ENCODE results near the gene A2M. TPM values are rescaled to one million over a fixed set of nuclear protein-coding genes. Genes with fewer than 3 reads are reported as not detected.
A peak's percentile ranks its signal among the peaks of the same experiment; 100 is the strongest.

The A2M gene
- polyA plus RNA-seq, 3 donors from 2014 or later, result 1.3 to 1.5 TPM; not detected in 1

DNA sequence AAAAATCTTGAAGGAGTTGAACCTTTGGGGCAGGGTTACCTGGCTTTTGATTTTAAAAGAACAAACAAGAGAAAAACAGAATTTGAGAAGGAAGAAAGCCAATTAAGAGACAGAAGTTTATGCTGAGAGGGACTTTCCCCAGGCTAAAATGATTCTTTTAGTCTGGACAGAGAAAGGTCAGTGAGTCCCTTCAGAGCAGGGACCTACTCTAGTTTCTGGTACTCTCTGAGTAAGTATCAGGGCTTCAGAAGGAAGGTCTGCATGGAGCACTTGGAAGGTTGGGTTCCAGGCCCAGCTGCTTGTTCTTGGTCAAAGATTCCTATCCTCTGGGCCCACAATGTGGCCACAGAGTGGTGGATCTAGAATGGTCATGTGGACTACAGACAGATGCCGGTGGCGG, 66.8 kb downstream of the A2M start:
- H3K27me3 Mint-ChIP-seq (ENCODE audit: low read depth in 3 of 3), result peaks cover 0 to 2% (median 0%) of the 10 kb centered on the region in 3 donors
- H3K4me1 Mint-ChIP-seq, result peaks cover 17 to 31% of the 10 kb centered on the region in 2 donors
- peaks cover 9 to 11% (median 10%) of the 10 kb centered on the region in 3 donors for H3K36me3 Mint-ChIP-seq
- no peak for DNase-seq
- H3K4me3 Mint-ChIP-seq, result no peak overlapping the region
- peak overlapping the region in 5 of 6 donors; percentile 60 to 78 (median 76) for H3K27ac Mint-ChIP-seq
- no peaks in the 10 kb centered on the region for H3K9me3 Mint-ChIP-seq

DNA sequence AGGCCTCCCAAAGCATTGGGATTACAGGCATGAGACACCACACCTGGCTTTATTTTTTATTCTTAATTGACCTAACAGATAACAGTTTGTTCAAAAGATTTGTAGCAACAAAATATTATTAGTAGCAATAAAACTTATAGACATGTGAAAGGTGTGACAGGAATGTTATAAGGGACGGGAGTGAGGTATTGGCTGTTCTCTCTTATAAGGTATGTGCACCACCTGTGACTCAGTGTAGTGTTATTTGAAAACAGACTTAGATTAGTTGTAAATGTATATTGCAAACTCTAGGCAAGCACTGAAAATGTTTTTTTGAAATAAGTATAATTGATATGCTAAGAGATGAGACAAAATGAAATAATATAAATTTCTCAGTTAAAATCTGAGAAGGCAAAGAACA, 68.6 kb downstream of the A2M start:
- Mint-ChIP-seq H3K27me3 (ENCODE audit: low read depth in 3 of 3) (no peaks in the 10 kb centered on the region), H3K27ac (peak overlapping the region in 1 of 6 donors; percentile 55), H3K4me3 (no peak overlapping the region), H3K9me3 (no peaks in the 10 kb centered on the region), H3K4me1 (peaks cover 22 to 36% of the 10 kb centered on the region in 2 donors), H3K36me3 (peaks cover 10 to 12% (median 11%) of the 10 kb centered on the region in 3 donors)
- no peak for DNase-seq

DNA sequence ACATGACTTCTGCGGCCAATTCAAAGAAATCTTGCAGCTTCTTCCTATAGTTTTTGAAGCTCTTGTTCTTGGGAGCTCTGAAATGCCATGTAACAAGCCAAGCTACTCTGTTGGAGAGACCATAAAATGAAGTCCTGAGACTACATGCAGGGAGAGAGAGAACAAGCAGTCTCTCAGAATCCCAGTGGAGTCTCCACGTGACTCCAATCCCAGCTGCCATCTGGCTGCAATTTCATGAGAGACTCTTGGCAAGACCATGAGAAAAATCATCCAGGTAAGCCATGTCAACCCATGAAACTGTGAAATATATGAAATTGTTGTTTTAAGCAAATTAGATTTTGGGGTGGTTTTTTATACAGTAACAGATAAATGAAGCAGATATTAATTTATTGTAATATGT, 72.0 kb downstream of the A2M start:
- no peak overlapping the region for H3K4me3 Mint-ChIP-seq
- no peaks in the 10 kb centered on the region for H3K27me3 Mint-ChIP-seq (ENCODE audit: low read depth in 3 of 3)
- peaks cover 10 to 16% (median 11%) of the 10 kb centered on the region in 3 donors for H3K36me3 Mint-ChIP-seq
- no peak for DNase-seq
- H3K4me1 Mint-ChIP-seq, result peaks cover 28 to 37% of the 10 kb centered on the region in 2 donors
- no peaks in the 10 kb centered on the region for H3K9me3 Mint-ChIP-seq
- H3K27ac Mint-ChIP-seq, result peak overlapping the region in 1 of 6 donors; percentile 13

DNA sequence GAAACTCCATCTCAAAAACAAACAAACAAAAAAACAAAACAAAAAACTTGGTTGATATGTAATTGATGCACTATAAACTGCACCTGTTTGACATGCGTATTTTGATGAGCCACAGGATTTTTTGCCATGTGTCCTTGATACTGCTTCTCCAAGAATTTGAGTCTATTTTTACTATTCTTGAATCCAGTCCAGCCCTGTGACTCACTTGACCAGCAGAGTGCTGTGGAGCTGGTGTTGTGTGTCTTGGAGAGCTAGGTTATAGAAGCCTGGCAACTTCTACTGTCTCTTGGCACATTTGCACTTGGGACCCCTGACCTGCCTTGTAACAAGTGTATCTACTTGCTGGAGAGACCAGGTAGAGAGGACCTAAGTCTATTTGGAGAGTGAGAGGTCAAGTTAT, 74.4 kb downstream of the A2M start:
- H3K9me3 Mint-ChIP-seq, result no peaks in the 10 kb centered on the region
- H3K4me3 Mint-ChIP-seq, result no peak overlapping the region
- peaks cover 0 to 3% (median 0%) of the 10 kb centered on the region in 3 donors for H3K27me3 Mint-ChIP-seq (ENCODE audit: low read depth in 3 of 3)
- H3K4me1 Mint-ChIP-seq, result peaks cover 44 to 46% of the 10 kb centered on the region in 2 donors
- DNase-seq, result no peak
- H3K27ac Mint-ChIP-seq, result no peak overlapping the region
- peaks cover 10 to 19% (median 11%) of the 10 kb centered on the region in 3 donors for H3K36me3 Mint-ChIP-seq

DNA sequence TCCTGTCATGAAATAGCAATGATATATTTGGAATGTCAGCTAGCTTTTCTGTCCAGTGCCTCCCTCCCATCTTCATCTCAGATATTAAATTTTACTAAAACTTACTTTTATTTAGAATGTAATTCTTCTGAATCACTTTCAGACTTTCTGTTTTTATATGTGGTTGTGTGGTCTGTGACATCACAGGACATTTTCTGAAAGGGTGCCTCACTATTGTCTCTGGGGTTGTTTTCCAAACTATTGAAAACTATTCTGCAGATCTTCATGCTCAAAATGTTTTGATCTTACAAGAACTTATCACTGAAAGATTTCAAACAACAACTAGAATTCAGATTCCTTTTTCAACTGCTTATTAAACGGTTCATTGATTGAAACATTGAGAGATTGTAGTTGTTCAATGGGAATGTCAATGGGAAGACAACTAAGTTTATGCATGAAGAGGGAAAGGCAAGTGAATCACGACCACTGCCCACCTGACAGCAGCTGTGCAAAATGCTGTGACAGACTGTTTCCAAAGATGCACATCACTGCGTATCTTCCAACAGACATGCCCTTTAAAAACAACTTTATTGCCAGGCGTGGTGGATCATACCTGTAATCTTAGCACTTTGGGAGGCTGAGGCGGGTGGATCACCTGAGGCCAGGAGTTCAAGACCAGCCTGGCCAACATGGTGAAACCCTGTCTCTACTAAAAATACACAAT, 75.1 kb downstream of the A2M start:
- Mint-ChIP-seq H3K27ac (peak overlapping the region in 1 of 6 donors; percentile 10), H3K9me3 (no peaks in the 10 kb centered on the region), H3K4me1 (peaks cover 44 to 46% of the 10 kb centered on the region in 2 donors), H3K27me3 (ENCODE audit: low read depth in 3 of 3) (peaks cover 0 to 3% (median 0%) of the 10 kb centered on the region in 3 donors), H3K4me3 (no peak overlapping the region), H3K36me3 (peaks cover 4 to 18% (median 12%) of the 10 kb centered on the region in 3 donors)
- no peak for DNase-seq

GRCh38 chr12:9039397-9039977, 76.2 kb downstream of the A2M start:
- Mint-ChIP-seq H3K4me1 (peaks cover 47 to 48% of the 10 kb centered on the region in 2 donors), H3K27me3 (ENCODE audit: low read depth in 3 of 3) (peaks cover 0 to 3% (median 0%) of the 10 kb centered on the region in 3 donors), H3K36me3 (peaks cover 0 to 10% (median 9%) of the 10 kb centered on the region in 3 donors), H3K27ac (peak overlapping the region; percentile 7 to 86 (median 74)), H3K4me3 (peak overlapping the region; percentile 2 to 60 (median 40)), H3K9me3 (no peaks in the 10 kb centered on the region)
- peak; percentile 62 to 68 (median 66) for DNase-seq

DNA sequence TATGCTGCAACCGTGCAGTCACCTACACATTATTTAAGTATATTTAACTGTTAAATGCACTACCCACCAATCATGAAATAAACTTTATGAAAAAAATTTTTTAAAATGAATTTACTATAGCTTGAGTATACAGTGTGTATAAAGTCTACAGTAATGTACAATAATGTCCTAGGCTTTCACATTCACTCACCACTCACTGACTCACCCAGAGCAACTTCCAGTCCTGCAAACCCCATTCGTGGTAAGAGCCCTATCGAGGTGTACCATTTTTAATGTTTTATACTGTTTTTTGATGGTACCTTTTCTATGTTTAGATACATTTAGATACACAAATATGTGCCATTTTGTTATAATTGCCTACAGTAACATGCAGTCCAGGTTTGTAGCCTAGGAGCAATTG, 78.3 kb downstream of the A2M start:
- Mint-ChIP-seq H3K4me3 (no peak overlapping the region), H3K27ac (peak overlapping the region in 2 of 6 donors; percentile 34 to 55), H3K9me3 (no peaks in the 10 kb centered on the region), H3K36me3 (peaks cover 5 to 14% (median 12%) of the 10 kb centered on the region in 3 donors), H3K27me3 (ENCODE audit: low read depth in 3 of 3) (peaks cover 0 to 3% (median 0%) of the 10 kb centered on the region in 3 donors), H3K4me1 (peaks cover 53 to 60% of the 10 kb centered on the region in 2 donors)
- no peak for DNase-seq

DNA sequence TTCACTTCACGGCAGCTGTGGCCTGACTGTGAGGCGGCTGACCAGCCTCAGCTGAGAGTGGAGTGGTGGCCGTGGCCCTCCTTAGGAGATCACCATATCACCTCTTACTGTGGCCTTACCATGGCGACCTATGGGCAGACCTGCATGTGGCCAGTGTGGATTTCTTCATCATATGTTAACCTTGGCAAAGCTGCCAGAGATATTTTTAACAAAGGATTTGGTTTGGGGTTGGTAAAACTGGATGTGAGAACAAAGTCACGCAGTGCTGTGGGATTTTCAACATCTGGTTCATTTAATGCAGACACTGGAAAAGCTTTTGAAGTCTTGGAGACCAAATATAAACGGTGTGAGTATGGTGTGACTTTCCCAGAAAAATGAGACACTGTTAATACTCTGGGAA, 79.5 kb downstream of the A2M start:
- peaks cover 60 to 70% of the 10 kb centered on the region in 2 donors for H3K4me1 Mint-ChIP-seq
- no peak for DNase-seq
- peaks cover 5 to 14% (median 12%) of the 10 kb centered on the region in 3 donors for H3K36me3 Mint-ChIP-seq
- H3K4me3 Mint-ChIP-seq, result no peak overlapping the region
- peaks cover 0 to 3% (median 0%) of the 10 kb centered on the region in 3 donors for H3K27me3 Mint-ChIP-seq (ENCODE audit: low read depth in 3 of 3)
- no peaks in the 10 kb centered on the region for H3K9me3 Mint-ChIP-seq
- H3K27ac Mint-ChIP-seq, result peak overlapping the region in 4 of 6 donors; percentile 16 to 72 (median 46)

GRCh38 chr12:9034095-9034494, 81.6 kb downstream of the A2M start:
- H3K27me3 Mint-ChIP-seq (ENCODE audit: low read depth in 3 of 3), result peaks cover 0 to 3% (median 0%) of the 10 kb centered on the region in 3 donors
- H3K4me3 Mint-ChIP-seq, result no peak overlapping the region
- H3K36me3 Mint-ChIP-seq, result peaks cover 5 to 14% (median 8%) of the 10 kb centered on the region in 3 donors
- H3K9me3 Mint-ChIP-seq, result no peaks in the 10 kb centered on the region
- H3K27ac Mint-ChIP-seq, result peak overlapping the region in 1 of 6 donors; percentile 5
- peaks cover 73 to 84% of the 10 kb centered on the region in 2 donors for H3K4me1 Mint-ChIP-seq
- no peak for DNase-seq

DNA sequence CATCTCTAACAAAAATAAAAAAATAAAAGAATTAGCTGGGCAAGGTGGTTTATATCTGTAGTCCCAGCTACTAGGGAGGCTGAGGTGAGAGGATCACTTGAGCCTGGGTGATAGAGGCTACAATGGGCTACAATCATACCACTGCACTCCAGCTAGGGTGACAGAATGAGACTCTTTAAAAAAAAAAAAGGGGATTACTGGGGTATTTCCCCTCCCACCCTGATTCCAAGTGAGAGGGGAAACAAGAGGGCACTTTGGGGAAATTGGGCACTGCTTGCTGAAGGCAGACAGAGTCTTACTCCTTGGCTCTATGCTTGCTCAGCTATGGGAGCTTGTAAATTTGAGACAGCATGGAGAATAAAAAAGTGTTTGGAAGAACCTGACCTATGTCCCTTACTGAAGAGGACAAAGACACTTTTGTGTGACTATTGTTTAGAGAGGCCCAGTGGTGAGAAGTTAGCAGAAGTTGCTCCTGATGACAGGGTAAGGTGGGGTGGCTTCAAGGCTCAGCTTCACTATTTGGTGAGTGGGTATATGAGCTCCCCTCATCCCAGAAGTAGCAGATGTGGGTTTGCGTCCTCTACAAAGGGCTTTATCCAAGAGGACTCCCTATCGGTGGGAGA, 82.3 kb downstream of the A2M start:
- Mint-ChIP-seq H3K36me3 (peaks cover 5 to 14% (median 8%) of the 10 kb centered on the region in 3 donors), H3K4me3 (no peak overlapping the region), H3K9me3 (no peaks in the 10 kb centered on the region), H3K27ac (peak overlapping the region in 5 of 6 donors; percentile 5 to 70 (median 21)), H3K4me1 (peaks cover 73 to 84% of the 10 kb centered on the region in 2 donors), H3K27me3 (ENCODE audit: low read depth in 3 of 3) (peaks cover 0 to 3% (median 0%) of the 10 kb centered on the region in 3 donors)
- no peak for DNase-seq

DNA sequence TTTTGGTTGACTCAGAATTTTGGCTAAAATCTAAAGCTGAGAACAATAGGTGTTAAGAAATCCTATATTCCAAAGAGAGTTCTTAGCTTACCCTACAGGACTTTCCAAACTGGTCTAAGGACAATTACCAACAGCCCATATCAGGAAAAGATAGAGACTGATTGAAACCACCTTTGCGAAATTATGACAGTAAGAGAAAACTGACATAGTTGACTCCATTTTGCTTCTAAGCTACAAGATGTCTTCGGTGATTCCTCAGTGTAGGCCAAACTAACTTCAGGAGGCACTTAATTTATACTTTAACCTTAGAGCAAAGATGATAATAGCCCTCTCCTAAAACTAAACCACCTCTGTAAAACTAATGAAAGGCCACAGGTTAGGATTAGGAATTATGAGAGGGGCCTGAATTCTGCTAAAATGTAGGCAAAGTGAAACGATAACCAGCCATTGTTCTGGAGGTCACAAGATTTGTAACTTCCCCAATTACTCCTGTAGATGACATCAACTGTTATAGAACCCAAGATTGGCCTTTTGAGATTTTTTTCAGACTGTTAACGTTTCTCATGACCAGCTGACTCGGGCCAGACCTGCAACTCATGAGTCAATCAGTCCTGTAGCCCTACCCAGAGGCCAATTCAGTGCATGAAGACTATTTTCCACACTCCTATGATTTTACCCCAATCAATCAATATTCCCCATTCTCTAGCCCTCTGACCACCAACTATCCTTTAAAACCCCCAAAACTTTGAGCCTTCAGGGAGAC, 83.3 kb downstream of the A2M start:
- no peak for DNase-seq
- Mint-ChIP-seq H3K4me3 (no peak overlapping the region), H3K27ac (peak overlapping the region; percentile 10 to 83 (median 58)), H3K4me1 (peaks cover 73 to 74% of the 10 kb centered on the region in 2 donors), H3K36me3 (peaks cover 5 to 14% (median 8%) of the 10 kb centered on the region in 3 donors), H3K9me3 (no peaks in the 10 kb centered on the region), H3K27me3 (ENCODE audit: low read depth in 3 of 3) (peaks cover 3 to 8% (median 6%) of the 10 kb centered on the region in 3 donors)

GRCh38 chr12:9030776-9031175, 84.9 kb downstream of the A2M start:
- no peak for DNase-seq
- H3K27ac Mint-ChIP-seq, result peak overlapping the region in 5 of 6 donors; percentile 84 to 89 (median 86)
- peaks cover 58 to 63% of the 10 kb centered on the region in 2 donors for H3K4me1 Mint-ChIP-seq
- H3K9me3 Mint-ChIP-seq, result no peaks in the 10 kb centered on the region
- H3K27me3 Mint-ChIP-seq (ENCODE audit: low read depth in 3 of 3), result peaks cover 3 to 11% (median 6%) of the 10 kb centered on the region in 3 donors
- peaks cover 5 to 12% (median 5%) of the 10 kb centered on the region in 3 donors for H3K36me3 Mint-ChIP-seq
- H3K4me3 Mint-ChIP-seq, result peak overlapping the region in 1 of 5 donors; percentile 17

Data from immature natural killer cell (primary cell).